ENCODE results near the gene LIF.
A peak's percentile ranks its signal among the peaks of the same experiment; 100 is the strongest.

LIF gene

GRCh38 chr22:30243661-30244060 lies 2.9 kb downstream of the LIF start:
- TF ChIP-seq CTCF (conservative IDR thresholded peaks at IDR 0.05; ENCODE audit: low read depth, low read length) = no peak
- peak overlapping the region; percentile 17 for H3K4me3 ChIP-seq (ENCODE audit: low read depth, low read length)
- DNase-seq (ENCODE audit: low read depth) = no peak

- peak; percentile 55 for DNase-seq (ENCODE audit: low read depth)
- no peak for TF ChIP-seq CTCF (conservative IDR thresholded peaks at IDR 0.05; ENCODE audit: low read depth, low read length)
- no peak overlapping the region for H3K4me3 ChIP-seq (ENCODE audit: low read depth, low read length)
Observed at GRCh38 chr22:30241576-30242371, 4.8 kb downstream of the LIF start.

GRCh38 chr22:30240541-30241417 lies 5.8 kb downstream of the LIF start:
- no peak overlapping the region for H3K4me3 ChIP-seq (ENCODE audit: low read depth, low read length)
- no peak for DNase-seq (ENCODE audit: low read depth)
- TF ChIP-seq CTCF (conservative IDR thresholded peaks at IDR 0.05; ENCODE audit: low read depth, low read length) = no peak

GRCh38 chr22:30239488-30240405 lies 6.8 kb downstream of the LIF start:
- H3K4me3 ChIP-seq (ENCODE audit: low read depth, low read length) = no peak overlapping the region
- TF ChIP-seq CTCF (conservative IDR thresholded peaks at IDR 0.05; ENCODE audit: low read depth, low read length) = no peak
- no peak for DNase-seq (ENCODE audit: low read depth)

GRCh38 chr22:30238661-30239487 lies 7.7 kb downstream of the LIF start:
- no peak for TF ChIP-seq CTCF (conservative IDR thresholded peaks at IDR 0.05; ENCODE audit: low read depth, low read length)
- peak; percentile 89 for DNase-seq (ENCODE audit: low read depth)
- H3K4me3 ChIP-seq (ENCODE audit: low read depth, low read length) = no peak overlapping the region

- DNase-seq (ENCODE audit: low read depth) = no peak
- H3K4me3 ChIP-seq (ENCODE audit: low read depth, low read length) = no peak overlapping the region
- TF ChIP-seq CTCF (conservative IDR thresholded peaks at IDR 0.05; ENCODE audit: low read depth, low read length) = no peak
Observed at GRCh38 chr22:30238136-30238535, 8.4 kb downstream of the LIF start.

Data from choroid plexus epithelial cell (primary cell).